GM23248 (cell line): ENCODE measurements around the gene ADPRHL1. TPM values are rescaled to one million over a fixed set of nuclear protein-coding genes. Genes with fewer than 3 reads are reported as not detected.

Experiments
- DNase-seq: peaks from one replicate; pipeline ENCODE4 v3.0.0-alpha.2; 2015
- H2AFZ ChIP-seq: fragments of 200-600 bp; sonication (generic); 2 replicates; pipeline ENCODE4 v1.6.1; 2016; ENCODE audit warnings: antibody characterized with exemption
- H3F3A ChIP-seq: fragments of 200-600 bp; sonication (generic); 2 replicates; pipeline ENCODE4 v1.6.1; 2016; ENCODE audit warnings: mild to moderate bottlenecking, antibody characterized with exemption, mixed run types; ENCODE audit not compliant: insufficient read depth
- H3K27ac ChIP-seq: fragments of 200-600 bp; sonication (generic); 2 replicates; pipeline ENCODE4 v1.5.1; 2016; ENCODE audit warnings: mild to moderate bottlenecking
- H3K27me3 ChIP-seq: fragments of 200-600 bp; sonication (generic); replicated peaks from 2 replicates; pipeline ENCODE4 v1.6.1; 2016; ENCODE audit warnings: mild to moderate bottlenecking; ENCODE audit not compliant: insufficient read depth
- H3K36me3 ChIP-seq: fragments of 200-600 bp; sonication (generic); 2 replicates; pipeline ENCODE4 v1.6.1; 2016; ENCODE audit warnings: low read depth, mild to moderate bottlenecking
- H3K4me1 ChIP-seq: fragments of 200-600 bp; sonication (generic); 2 replicates; pipeline ENCODE4 v1.6.1; 2016; ENCODE audit warnings: mild to moderate bottlenecking; ENCODE audit not compliant: insufficient read depth
- H3K4me2 ChIP-seq: fragments of 200-600 bp; sonication (generic); one replicate; pipeline ENCODE4 v1.6.1; 2016; ENCODE audit warnings: mild to moderate bottlenecking; ENCODE audit not compliant: unreplicated experiment
- H3K4me3 ChIP-seq: fragments of 200-600 bp; sonication (generic); 2 replicates; pipeline ENCODE4 v1.5.1; 2016; ENCODE audit warnings: mild to moderate bottlenecking
- H3K79me2 ChIP-seq: fragments of 200-600 bp; sonication (generic); 2 replicates; pipeline ENCODE4 v1.6.1; 2016; ENCODE audit warnings: mild to moderate bottlenecking; ENCODE audit not compliant: insufficient read depth
- H3K9ac ChIP-seq: fragments of 200-600 bp; sonication (generic); 2 replicates; pipeline ENCODE4 v1.6.1; 2016; ENCODE audit warnings: mild to moderate bottlenecking
- H3K9me2 ChIP-seq: fragments of 200-600 bp; sonication (generic); 2 replicates; pipeline ENCODE4 v1.6.1; 2016; ENCODE audit warnings: mixed run types, mild to moderate bottlenecking, moderate library complexity; ENCODE audit not compliant: insufficient read depth
- H3K9me3 ChIP-seq: fragments of 200-600 bp; sonication (generic); one replicate; pipeline ENCODE4 v1.6.1; 2017; ENCODE audit warnings: low read depth
- H4K20me1 ChIP-seq: fragments of 200-600 bp; sonication (generic); 2 replicates; pipeline ENCODE4 v1.6.0; 2016; ENCODE audit not compliant: insufficient read depth
- EZH2 ChIP-seq: fragments of 200-600 bp; sonication (generic); IDR thresholded peaks from 2 replicates; pipeline ENCODE4 v1.6.1; 2018; ENCODE audit warnings: antibody characterized with exemption, mild to moderate bottlenecking; ENCODE audit not compliant: insufficient read depth, poor library complexity, severe bottlenecking
- EZH2phosphoT487 ChIP-seq: fragments of 200-600 bp; sonication (generic); IDR thresholded peaks from 2 replicates; pipeline ENCODE4 v1.6.1; 2018; ENCODE audit warnings: antibody characterized with exemption, moderate library complexity, mild to moderate bottlenecking, low read depth; ENCODE audit not compliant: insufficient read depth
- WGBS, 2 experiments: methylation state at CpG; one replicate each; pipeline ENCODE4 v1.1.6; 2015 to 2017; ENCODE audit warnings: low lambda C conversion rate in 2 of 2, low coverage in 1 of 2; ENCODE audit errors: missing lambda C conversion rate in 2 of 2; 5-methylcytosine and 5-hydroxymethylcytosine counted together
- in situ Hi-C: fragments of 300-500 bp; cut with MboI; formaldehyde crosslinking; loops from 2 replicates; pipeline ENCODE4 v1.15.0; 2020
- polyA plus RNA-seq: library from polyadenylated mRNA; unstranded; fragments of >200 nt; fragmentation: Nextera tagmentation; extraction: Ambion mirVana; gene quantifications from 2 replicates; pipeline ENCODE4 v1.2.1, GENCODE V29; 2016
- total RNA-seq: library from RNA; depleted of rRNA; stranded (reverse); fragments of >200 nt; shearing (Covaris generic); gene quantifications from 2 replicates; pipeline ENCODE4 v1.2.3, GENCODE V29; 2014

ADPRHL1 gene
- total and polyA plus RNA-seq, 2 experiments from 2014 or later = 1.8 to 2.2 TPM

DNA sequence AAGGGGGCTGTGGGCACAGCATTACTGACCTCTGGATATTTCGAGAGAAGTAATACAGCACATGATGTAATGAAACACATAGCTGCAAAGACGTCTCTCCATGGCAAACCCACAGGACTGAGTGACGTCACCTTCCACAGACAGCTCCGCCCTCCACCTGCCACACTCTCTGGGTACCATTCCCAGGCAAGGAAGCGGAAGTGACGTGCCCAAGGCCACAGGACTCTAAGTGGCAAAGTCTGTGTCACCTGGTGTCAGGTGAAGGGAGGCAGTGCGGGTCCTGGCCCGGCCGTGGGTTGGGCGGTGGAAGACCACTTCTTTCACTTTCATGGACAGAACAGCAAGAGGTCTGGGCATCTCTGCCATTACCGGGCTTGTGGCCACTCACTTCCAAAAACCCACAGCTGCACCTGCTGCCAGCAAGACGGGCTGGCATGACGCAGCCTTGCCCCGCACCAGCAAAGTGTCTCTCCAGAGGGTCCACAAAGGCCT, 6.8 kb upstream of the ADPRHL1 start:
- Histone ChIP-seq H3K27me3 (no peaks in the 10 kb centered on the region), H3K9me2 (no peaks in the 10 kb centered on the region), H3K27ac (no peak overlapping the region), H3K36me3 (peaks cover 31% of the 10 kb centered on the region; the same call in 1 of the 2 replicates), H4K20me1 (no peaks in the 10 kb centered on the region), H3F3A (no peaks in the 10 kb centered on the region; the same call in 1 of the 2 replicates), H3K9ac (no peak overlapping the region), H2AFZ (no peak overlapping the region), H3K79me2 (no peaks in the 10 kb centered on the region), H3K4me2 (no peak overlapping the region), H3K9me3 (no peaks in the 10 kb centered on the region), H3K4me3 (no peak overlapping the region), H3K4me1 (no peaks in the 10 kb centered on the region)
- in situ Hi-C loops = no loop called here
- TF ChIP-seq EZH2 (no peak), EZH2phosphoT487 (no peak)
- DNase-seq = no peak
- 93 to 96% methylated on average over 14 of the region's 14 CpGs for WGBS, 2 experiments

DNA sequence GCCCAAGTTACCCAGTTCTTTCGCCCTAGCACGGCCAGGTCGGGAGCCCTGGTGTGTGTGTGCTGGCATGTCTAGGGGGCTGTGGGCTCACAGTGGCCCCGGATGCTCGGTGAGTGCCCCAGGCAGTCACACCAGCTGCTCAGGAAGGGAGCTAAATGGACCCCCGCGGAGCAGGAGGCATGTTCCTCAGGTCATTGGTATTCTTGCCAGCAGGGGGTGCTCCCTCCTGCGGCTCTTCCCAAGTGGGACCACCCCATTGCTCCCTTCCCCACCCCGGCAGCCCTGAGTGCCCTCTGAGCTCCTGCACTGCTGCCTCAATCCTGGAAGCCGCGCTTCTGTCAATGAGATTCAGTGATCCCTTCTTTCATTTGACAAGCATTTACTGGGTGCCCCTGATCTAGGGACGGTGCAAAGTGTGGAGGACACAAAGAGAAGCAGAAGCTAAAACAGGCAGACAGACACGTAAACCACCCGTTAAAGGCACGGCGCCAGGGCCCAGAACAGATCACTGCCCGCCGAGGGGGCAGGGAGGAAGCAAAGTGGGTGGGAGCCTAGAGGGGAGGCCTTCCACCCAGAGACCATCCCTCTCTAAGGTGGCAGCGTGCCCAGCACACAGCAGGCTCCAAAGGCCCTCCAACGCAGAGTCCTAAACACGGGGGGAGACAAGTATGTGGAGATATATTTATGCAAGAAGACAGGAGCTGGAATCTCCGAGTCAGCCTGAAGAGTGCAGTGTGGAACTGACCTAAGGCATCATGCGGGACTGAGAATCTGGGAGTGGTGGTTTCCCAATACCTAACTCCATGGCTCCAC, 5.2 kb upstream of the ADPRHL1 start:
- H3K27ac ChIP-seq = no peak overlapping the region
- TF ChIP-seq EZH2phosphoT487 = no peak
- no peak for TF ChIP-seq EZH2
- H3F3A ChIP-seq = peaks cover 10% of the 10 kb centered on the region
- no peak overlapping the region for H3K4me2 ChIP-seq
- no peaks in the 10 kb centered on the region for H3K79me2 ChIP-seq
- WGBS, 2 experiments = 85 to 86% methylated on average over 23 of the region's 23 CpGs
- H3K9me2 ChIP-seq = no peaks in the 10 kb centered on the region
- no peak overlapping the region for H3K4me3 ChIP-seq
- DNase-seq = peak; percentile 12
- in situ Hi-C loops = no loop called here
- H3K9me3 ChIP-seq = no peaks in the 10 kb centered on the region
- no peak overlapping the region for H2AFZ ChIP-seq
- H3K9ac ChIP-seq = no peak overlapping the region
- H3K27me3 ChIP-seq = no peaks in the 10 kb centered on the region
- H3K4me1 ChIP-seq = peaks cover 12% of the 10 kb centered on the region
- peaks cover 31% of the 10 kb centered on the region; the same call in 1 of the 2 replicates for H3K36me3 ChIP-seq
- H4K20me1 ChIP-seq = no peaks in the 10 kb centered on the region

DNA sequence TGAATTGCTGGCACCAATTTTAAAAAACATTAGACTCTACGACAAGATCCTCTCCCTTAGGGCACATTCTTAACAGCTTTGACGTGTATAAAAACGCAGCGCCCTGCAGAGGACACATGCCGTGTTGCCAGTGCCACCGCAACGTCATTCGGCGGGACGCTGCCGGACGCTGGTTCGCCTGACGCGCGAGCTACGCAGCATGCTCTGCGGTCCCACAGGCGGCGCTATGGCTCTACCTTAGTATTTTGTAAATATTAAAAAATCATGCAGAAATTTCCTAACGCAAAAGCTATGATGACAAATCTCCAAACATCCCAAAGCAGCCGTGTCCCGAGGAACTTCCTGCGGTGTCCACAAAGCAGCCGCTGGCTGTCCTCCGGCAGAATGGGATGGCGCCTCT, 4.2 kb upstream of the ADPRHL1 start:
- H3K36me3 ChIP-seq = peaks cover 30% of the 10 kb centered on the region; the same call in 1 of the 2 replicates
- H3K9me2 ChIP-seq = no peaks in the 10 kb centered on the region
- DNase-seq = no peak
- no peak overlapping the region for H3K9ac ChIP-seq
- no peak overlapping the region for H3K4me2 ChIP-seq
- no peaks in the 10 kb centered on the region for H3K27me3 ChIP-seq
- H4K20me1 ChIP-seq = no peaks in the 10 kb centered on the region
- H3K4me1 ChIP-seq = peaks cover 13% of the 10 kb centered on the region
- H3K79me2 ChIP-seq = no peaks in the 10 kb centered on the region
- no peak for TF ChIP-seq EZH2phosphoT487
- TF ChIP-seq EZH2 = no peak
- no peak overlapping the region for H3K27ac ChIP-seq
- in situ Hi-C loops = no loop called here
- WGBS, 2 experiments = 91 to 92% methylated on average over 27 of the region's 27 CpGs
- no peaks in the 10 kb centered on the region for H3K9me3 ChIP-seq
- no peak overlapping the region for H2AFZ ChIP-seq
- no peak overlapping the region for H3K4me3 ChIP-seq
- H3F3A ChIP-seq = peaks cover 10% of the 10 kb centered on the region

DNA sequence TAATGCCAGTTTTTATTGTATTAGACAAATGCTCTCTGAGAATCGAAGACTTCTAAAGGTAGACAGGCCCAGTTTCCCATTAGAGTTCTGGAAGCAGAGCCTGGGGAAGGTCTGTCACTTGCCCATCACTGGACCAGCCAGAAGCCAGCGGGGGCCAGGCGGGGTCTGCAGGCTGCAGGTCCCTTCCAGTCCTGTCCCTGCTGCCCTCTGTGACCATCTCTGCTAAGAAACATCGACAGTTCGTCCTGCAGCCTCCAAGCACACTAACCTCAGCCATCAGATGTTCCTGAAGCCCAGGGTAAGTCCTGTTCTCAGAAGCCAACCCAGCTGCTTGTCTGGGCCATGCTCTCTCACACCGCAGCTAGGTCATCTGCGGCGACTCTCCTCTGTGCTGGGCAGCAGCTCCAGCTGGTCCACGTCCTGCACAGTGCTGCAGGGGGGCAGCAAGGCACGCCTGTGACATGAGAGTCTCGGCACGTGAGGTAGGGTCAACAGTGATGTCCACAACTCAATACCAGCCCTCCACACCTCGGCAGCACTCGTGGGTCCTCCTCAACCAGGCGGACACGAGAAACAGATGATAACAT, 2.9 kb upstream of the ADPRHL1 start:
- H3K9ac ChIP-seq = no peak overlapping the region
- no peaks in the 10 kb centered on the region for H3K27me3 ChIP-seq
- no peak overlapping the region for H3K4me3 ChIP-seq
- H3K36me3 ChIP-seq = peaks cover 22% of the 10 kb centered on the region; the same call in 1 of the 2 replicates
- no peak overlapping the region for H3K27ac ChIP-seq
- DNase-seq = no peak
- TF ChIP-seq EZH2 = no peak
- no peak for TF ChIP-seq EZH2phosphoT487
- no peaks in the 10 kb centered on the region for H3K79me2 ChIP-seq
- no peaks in the 10 kb centered on the region for H4K20me1 ChIP-seq
- WGBS, 2 experiments = 90 to 92% methylated on average over 16 of the region's 16 CpGs
- no peaks in the 10 kb centered on the region for H3K9me3 ChIP-seq
- in situ Hi-C loops = no loop called here
- no peak overlapping the region for H2AFZ ChIP-seq
- no peaks in the 10 kb centered on the region for H3K9me2 ChIP-seq
- H3F3A ChIP-seq = peaks cover 10% of the 10 kb centered on the region
- peaks cover 13% of the 10 kb centered on the region for H3K4me1 ChIP-seq
- no peak overlapping the region for H3K4me2 ChIP-seq
